Liver (tissue), 9 donors: ENCODE results near the gene ARMS2. TPM values are rescaled to one million over a fixed set of nuclear protein-coding genes. Genes with fewer than 3 reads are reported as not detected.
A peak's percentile ranks its signal among the peaks of the same experiment; 100 is the strongest.

Experiments used
- DNase-seq: peaks from one replicate; pipeline ENCODE4 v3.0.0-alpha.2; 2017; ENCODE audit warnings: low spot score
- H3K27ac ChIP-seq, 2 donors: one replicate each; pipeline ENCODE4 v1.7.0; 2013; ENCODE audit warnings: inconsistent platforms in 2 of 2, low read length in 2 of 2, control low read depth in 1 of 2, low read depth in 1 of 2, mild to moderate bottlenecking in 1 of 2
- H3K27me3 ChIP-seq, 4 donors: one replicate each; pipeline versions ENCODE4 v1.6.1 to v1.7.0; 2013; ENCODE audit warnings: low read length in 3 of 4, inconsistent platforms in 1 of 4, mild to moderate bottlenecking in 1 of 4, moderate library complexity in 1 of 4; ENCODE audit not compliant: control insufficient read depth in 4 of 4, insufficient read depth in 4 of 4
- H3K36me3 ChIP-seq, 4 donors: one replicate each; pipeline versions ENCODE4 v1.6.1 to v1.7.0; 2013; ENCODE audit warnings: low read length in 3 of 4, mild to moderate bottlenecking in 3 of 4, low read depth in 1 of 4, moderate library complexity in 1 of 4; ENCODE audit not compliant: control insufficient read depth in 4 of 4, insufficient read depth in 3 of 4
- H3K4me1 ChIP-seq, 4 donors: one replicate each; pipeline versions ENCODE4 v1.6.1 to v1.7.0; 2013; ENCODE audit warnings: low read length in 3 of 4, mild to moderate bottlenecking in 3 of 4, moderate library complexity in 1 of 4; ENCODE audit not compliant: control insufficient read depth in 4 of 4, insufficient read depth in 4 of 4
- H3K4me3 ChIP-seq, 3 donors: one replicate each; pipeline versions ENCODE4 v1.6.1 to v1.7.0; 2013; ENCODE audit warnings: low read length in 3 of 3, control low read depth in 1 of 3, low read depth in 1 of 3, mild to moderate bottlenecking in 1 of 3
- H3K9ac ChIP-seq, 2 donors: one replicate each; pipeline ENCODE4 v1.7.0; 2013; ENCODE audit warnings: low read length in 2 of 2, mild to moderate bottlenecking in 2 of 2, moderate library complexity in 2 of 2, control low read depth in 1 of 2, low read depth in 1 of 2
- H3K9me3 ChIP-seq, 4 donors: one replicate each; pipeline versions ENCODE4 v1.6.1 to v1.7.0; 2013; ENCODE audit warnings: low read length in 3 of 4; ENCODE audit not compliant: control insufficient read depth in 4 of 4
- ATF3 ChIP-seq: IDR thresholded peaks from 2 replicates; pipeline ENCODE4 v1.6.1; 2016; ENCODE audit warnings: antibody characterized with exemption
- CTCF ChIP-seq: fragments of 150-350 bp; IDR thresholded peaks from 2 replicates; pipeline ENCODE4 v1.5.1; 2017; ENCODE audit warnings: improper control_type of control experiment, low read depth, low read length; ENCODE audit not compliant: missing input control
- GABPA ChIP-seq, 2 donors: IDR thresholded peaks in 1 of 2; conservative IDR thresholded peaks in 1 of 2; 2 replicates each; pipeline ENCODE4 v1.6.1; 2016; ENCODE audit warnings: antibody characterized with exemption in 2 of 2, mild to moderate bottlenecking in 1 of 2, moderate library complexity in 1 of 2
- HNF4A ChIP-seq, 2 donors: conservative IDR thresholded peaks; 2 replicates each; pipeline ENCODE4 v1.6.1; 2016; ENCODE audit warnings: antibody characterized with exemption in 2 of 2, mild to moderate bottlenecking in 2 of 2
- MAX ChIP-seq: IDR thresholded peaks from 2 replicates; pipeline ENCODE4 v1.6.1; 2016; ENCODE audit warnings: antibody characterized with exemption
- NR2F2 ChIP-seq: IDR thresholded peaks from 2 replicates; pipeline ENCODE4 v1.6.1; 2016; ENCODE audit warnings: antibody characterized with exemption
- RAD21 ChIP-seq, 2 donors: IDR thresholded peaks; 2 replicates each; pipeline ENCODE4 v1.6.1; 2016; ENCODE audit warnings: antibody characterized with exemption in 2 of 2, mild to moderate bottlenecking in 2 of 2
- REST ChIP-seq: IDR thresholded peaks from 2 replicates; pipeline ENCODE4 v1.6.1; 2016; ENCODE audit warnings: antibody characterized with exemption, mild to moderate bottlenecking
- SP1 ChIP-seq: IDR thresholded peaks from 2 replicates; pipeline ENCODE4 v1.6.1; 2018; ENCODE audit warnings: antibody characterized with exemption, mild to moderate bottlenecking
- TAF1 ChIP-seq: conservative IDR thresholded peaks from 2 replicates; pipeline ENCODE4 v1.6.1; 2016; ENCODE audit warnings: antibody characterized with exemption, mild to moderate bottlenecking
- YY1 ChIP-seq: IDR thresholded peaks from 2 replicates; pipeline ENCODE4 v1.6.1; 2016; ENCODE audit warnings: antibody characterized with exemption, mild to moderate bottlenecking
- ZBTB33 ChIP-seq: IDR thresholded peaks from 2 replicates; pipeline ENCODE4 v1.6.1; 2016; ENCODE audit warnings: antibody characterized with exemption
- WGBS: extraction: QIAGEN DNeasy Blood & Tissue Kit; methylation state at CpG from one replicate; pipeline ENCODE4 v1.1.7; 2013; 5-methylcytosine and 5-hydroxymethylcytosine counted together
- polyA plus RNA-seq, 2 donors: library from polyadenylated mRNA; stranded (reverse) in 1 of 2; unstranded in 1 of 2; fragments of 200-250 nt in 1 of 2; fragments of >200 nt in 1 of 2; fragmentation: Nextera tagmentation in 1 of 2; extraction: Ambion mirVana in 1 of 2; gene quantifications; one replicate each; pipeline versions ENCODE4 v1.2.1 to v1.2.3, GENCODE V29; 2013 to 2015
- total RNA-seq, 2 donors: library from RNA; depleted of rRNA; stranded (reverse); fragments of >200 nt; gene quantifications; one replicate each; pipeline ENCODE4 v1.2.3, GENCODE V29; 2014
- donor health status: healthy.
- donor health status: healthy.
- donor health status: healthy.
- donor health status: healthy.
- donor health status: healthy.

The ARMS2 gene
- total and polyA plus RNA-seq, 4 donors = 0.17 TPM; not detected in 3

- H3K4me3 ChIP-seq = no peak overlapping the region
- H3K9ac ChIP-seq = no peak overlapping the region
- 93% methylated on average over 11 of the region's 11 CpGs for WGBS
- H3K27me3 ChIP-seq = no peaks in the 10 kb centered on the region
- H3K4me1 ChIP-seq = no peaks in the 10 kb centered on the region
- no peak overlapping the region for H3K27ac ChIP-seq
- no peak for DNase-seq
- TF ChIP-seq GABPA (IDR thresholded peaks at IDR 0.05 in 1 of 2, conservative IDR thresholded peaks at IDR 0.05 in 1 of 2) (no peak), ZBTB33 (no peak), MAX (no peak), RAD21 (IDR thresholded peaks at IDR 0.05) (no peak), ATF3 (no peak)
- peaks cover 0 to 3% (median 0%) of the 10 kb centered on the region in 4 donors for H3K36me3 ChIP-seq
- no peaks in the 10 kb centered on the region for H3K9me3 ChIP-seq
Measured at GRCh38 chr10:122484276-122485060, 30.0 kb downstream of the ARMS2 start.

- no peaks in the 10 kb centered on the region for H3K27me3 ChIP-seq
- 61% methylated on average over 5 of the region's 5 CpGs for WGBS
- peaks cover 0 to 7% (median 0%) of the 10 kb centered on the region in 4 donors for H3K36me3 ChIP-seq
- DNase-seq = no peak
- no peak overlapping the region for H3K27ac ChIP-seq
- no peaks in the 10 kb centered on the region for H3K4me1 ChIP-seq
- no peak for TF ChIP-seq ATF3
- peak; percentile 23 for TF ChIP-seq NR2F2
- H3K4me3 ChIP-seq = no peak overlapping the region
- H3K9ac ChIP-seq = no peak overlapping the region
- H3K9me3 ChIP-seq = no peaks in the 10 kb centered on the region
Measured at GRCh38 chr10:122485670-122486069, 31.2 kb downstream of the ARMS2 start.

GRCh38 chr10:122486406-122487080, 32.1 kb downstream of the ARMS2 start:
- H3K9ac ChIP-seq = no peak overlapping the region
- no peak for DNase-seq
- H3K27ac ChIP-seq = no peak overlapping the region
- H3K36me3 ChIP-seq = peaks cover 0 to 11% (median 0%) of the 10 kb centered on the region in 4 donors
- H3K4me1 ChIP-seq = no peaks in the 10 kb centered on the region
- H3K27me3 ChIP-seq = no peaks in the 10 kb centered on the region
- no peak overlapping the region for H3K4me3 ChIP-seq
- H3K9me3 ChIP-seq = no peaks in the 10 kb centered on the region
- 86% methylated on average over 9 of the region's 9 CpGs for WGBS
- TF ChIP-seq CTCF (no peak), SP1 (no peak), NR2F2 (no peak), YY1 (no peak), GABPA (IDR thresholded peaks at IDR 0.05 in 1 of 2, conservative IDR thresholded peaks at IDR 0.05 in 1 of 2) (no peak), TAF1 (no peak), MAX (no peak), REST (no peak), ATF3 (no peak), HNF4A (conservative IDR thresholded peaks at IDR 0.05) (no peak), RAD21 (IDR thresholded peaks at IDR 0.05) (no peak)
